ENCODE data around the gene P2RX3.
A peak's percentile ranks its signal among the peaks of the same experiment; 100 is the strongest.
"Not testable (repeated sequence)": the region's sequence is repeated elsewhere in the genome, so short reads cannot be mapped to it uniquely, and the experiment has no call there.

Gene P2RX3

GRCh38 chr11:57349491-57350274, 11.5 kb downstream of the P2RX3 start:
- DNase-seq (ENCODE audit: low read depth): peak; percentile 25

- DNase-seq (ENCODE audit: low read depth): no peak
These were observed 14.9 kb downstream of the P2RX3 start for GRCh38 chr11:57353036-57353435.

- DNase-seq (ENCODE audit: low read depth): no peak
These were observed 15.3 kb downstream of the P2RX3 start for GRCh38 chr11:57353446-57353845.

GRCh38 chr11:57353852-57354251, 15.7 kb downstream of the P2RX3 start:
- no peak for DNase-seq (ENCODE audit: low read depth)

GRCh38 chr11:57354699-57355098, 16.5 kb downstream of the P2RX3 start:
- no peak for DNase-seq (ENCODE audit: low read depth)

GRCh38 chr11:57356268-57356667, 18.1 kb downstream of the P2RX3 start:
- DNase-seq (ENCODE audit: low read depth): no peak

- DNase-seq (ENCODE audit: low read depth): no peak
These were observed 19.2 kb downstream of the P2RX3 start for GRCh38 chr11:57357310-57357709.

- no peak for DNase-seq (ENCODE audit: low read depth)
These were observed 19.7 kb downstream of the P2RX3 start for GRCh38 chr11:57357856-57358255.

- no peak for DNase-seq (ENCODE audit: low read depth)
These were observed 20.4 kb downstream of the P2RX3 start for GRCh38 chr11:57358543-57358961.

- DNase-seq (ENCODE audit: low read depth): no peak
These were observed 20.8 kb downstream of the P2RX3 start for GRCh38 chr11:57358991-57359390.

GRCh38 chr11:57359396-57359795, 21.2 kb downstream of the P2RX3 start:
- DNase-seq (ENCODE audit: low read depth): no peak

GRCh38 chr11:57359896-57360690, 21.9 kb downstream of the P2RX3 start:
- DNase-seq (ENCODE audit: low read depth): no peak

- no peak for DNase-seq (ENCODE audit: low read depth)
These were observed 22.8 kb downstream of the P2RX3 start for GRCh38 chr11:57360991-57361390.

GRCh38 chr11:57361420-57361819, 23.3 kb downstream of the P2RX3 start:
- not testable (repeated sequence) for DNase-seq (ENCODE audit: low read depth)

- no peak for DNase-seq (ENCODE audit: low read depth)
These were observed 23.8 kb downstream of the P2RX3 start for GRCh38 chr11:57361926-57362325.

GRCh38 chr11:57363131-57364080, 25.3 kb downstream of the P2RX3 start:
- DNase-seq (ENCODE audit: low read depth): no peak

- DNase-seq (ENCODE audit: low read depth): no peak
These were observed 26.9 kb downstream of the P2RX3 start for GRCh38 chr11:57364851-57365660.

GRCh38 chr11:57368106-57368844, 30.1 kb downstream of the P2RX3 start:
- DNase-seq (ENCODE audit: low read depth): no peak

GRCh38 chr11:57368845-57369232, 30.7 kb downstream of the P2RX3 start:
- DNase-seq (ENCODE audit: low read depth): no peak

- no peak for DNase-seq (ENCODE audit: low read depth)
These were observed 32.1 kb downstream of the P2RX3 start for GRCh38 chr11:57370251-57370650.

- no peak for DNase-seq (ENCODE audit: low read depth)
These were observed 32.8 kb downstream of the P2RX3 start for GRCh38 chr11:57370941-57371340.

Measured in HS-5 (cell line).